GM10248 (cell line): ENCODE measurements around the gene SLC43A2.

ENCODE experiments used
- CTCF ChIA-PET: fragments of 300-600 bp; sonication (Branson Sonifier 250); formaldehyde crosslinking; extraction: SDS; loops from one replicate; lab custom pipeline; 2021; ENCODE audit warnings: antibody characterized with exemption; lab: Yijun Ruan, JAX
- POLR2A ChIA-PET: fragments of 350-650 bp; sonication (Branson Sonifier 250); formaldehyde crosslinking; extraction: SDS; loops from one replicate; lab custom pipeline; 2020; ENCODE audit warnings: antibody characterized with exemption; lab: Yijun Ruan, JAX
- DNase-seq: peaks from one replicate; pipeline ENCODE4 v3.0.0; 2012; ENCODE audit errors: extremely low spot score
- CTCF ChIP-seq: IDR thresholded peaks from 2 replicates; pipeline ENCODE4 v1.5.1; 2012; ENCODE audit warnings: mild to moderate bottlenecking, low read depth; ENCODE audit errors: extremely low read depth, missing control alignments, control extremely low read depth

SLC43A2 gene

GRCh38 chr17:1638171-1638590, 9.5 kb upstream of the SLC43A2 start:
- no peak for TF ChIP-seq CTCF
- CTCF ChIA-PET, result interaction anchor here (0.9 to 3.7 kb wide), 3 partner anchors 8 to 31 kb away, joined by 3 to 15 read pairs (median 3); no protein-coding TSS in a partner anchor
- no peak for DNase-seq
- POLR2A ChIA-PET, result no interaction called here

- no peak for TF ChIP-seq CTCF
- CTCF ChIA-PET, result interaction anchor here (1.3 kb wide), 1 partner anchor 62 kb away, joined by 4 read pairs; no protein-coding TSS in a partner anchor
- POLR2A ChIA-PET, result no interaction called here
- no peak for DNase-seq
Observed at GRCh38 chr17:1636732-1637285, 8.2 kb upstream of the SLC43A2 start.

- CTCF ChIA-PET, result interaction anchor here (0.7 kb wide), 1 partner anchor 28 kb away, joined by 3 read pairs; no protein-coding TSS in a partner anchor
- no peak for DNase-seq
- POLR2A ChIA-PET, result no interaction called here
- no peak for TF ChIP-seq CTCF
Observed at GRCh38 chr17:1635675-1636465, 7.2 kb upstream of the SLC43A2 start.

GRCh38 chr17:1634841-1635650, 6.4 kb upstream of the SLC43A2 start:
- DNase-seq, result no peak
- POLR2A ChIA-PET, result no interaction called here
- CTCF ChIA-PET, result interaction anchor here (0.7 kb wide), 1 partner anchor 28 kb away, joined by 3 read pairs; no protein-coding TSS in a partner anchor
- no peak for TF ChIP-seq CTCF

- CTCF ChIA-PET, result interaction anchor here (0.6 to 7.3 kb wide), 30 partner anchors 7 to 370 kb away, joined by 3 to 109 read pairs (median 6); partner anchors contain the start of genes INPP5K, RILP and SCARF1
- POLR2A ChIA-PET, result interaction anchor here (0.6 to 1.7 kb wide), 4 partner anchors 9 to 127 kb away, joined by 3 to 7 read pairs (median 4); no protein-coding TSS in a partner anchor
- TF ChIP-seq CTCF, result no peak
- no peak for DNase-seq
Observed at GRCh38 chr17:1630662-1631061, 2.0 kb upstream of the SLC43A2 start.
